ENCODE measurements around the gene CHST8.

The CHST8 gene

DNA sequence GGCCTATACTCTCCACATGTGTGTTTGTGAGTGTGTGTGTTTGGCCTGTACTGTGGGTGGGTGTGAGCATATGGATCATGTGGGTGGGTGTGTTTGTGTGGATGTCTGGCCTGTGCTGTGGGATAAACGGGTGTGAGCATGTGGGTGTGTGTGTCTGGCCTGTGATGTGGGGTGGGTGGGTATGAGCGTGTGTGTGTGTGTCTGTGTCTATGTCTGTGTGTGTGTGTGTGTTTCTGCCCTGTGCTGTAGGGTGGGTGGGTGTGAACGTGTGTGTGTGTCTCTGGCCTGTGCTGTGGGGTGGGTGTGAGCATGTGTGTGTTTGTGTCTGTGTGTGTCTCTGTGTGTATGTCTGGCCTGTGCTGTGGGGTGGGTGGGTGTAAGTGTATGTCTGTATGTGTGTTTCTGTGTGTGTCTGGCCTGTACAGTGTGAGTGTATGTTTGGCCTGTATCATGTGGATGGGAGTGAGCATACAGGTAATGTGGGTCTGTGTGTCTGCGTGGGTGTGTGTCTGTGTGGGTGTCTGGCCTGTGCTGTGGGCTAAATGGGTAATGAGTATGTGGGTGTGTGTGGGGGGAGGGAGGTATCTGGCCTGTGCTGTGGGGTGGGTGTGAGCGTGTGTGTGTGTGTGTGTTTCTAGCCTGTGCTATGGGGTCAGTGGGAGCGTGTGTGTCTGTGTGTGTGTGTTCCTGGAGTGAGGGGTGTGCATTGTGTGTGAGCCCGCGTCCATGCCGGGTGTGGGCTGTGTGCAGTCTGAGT, 154.2 kb downstream of the CHST8 start:
- no peak for TF ChIP-seq CTCF (conservative IDR thresholded peaks at IDR 0.05; ENCODE audit: low read depth, low read length)
- no peak for DNase-seq (ENCODE audit: low read depth)
- H3K4me3 ChIP-seq (ENCODE audit: low read depth, low read length) = no peak overlapping the region

- H3K4me3 ChIP-seq (ENCODE audit: low read depth, low read length) = no peak overlapping the region
- DNase-seq (ENCODE audit: low read depth) = no peak
- TF ChIP-seq CTCF (conservative IDR thresholded peaks at IDR 0.05; ENCODE audit: low read depth, low read length) = no peak
Measured at GRCh38 chr19:33777351-33777750, 155.6 kb downstream of the CHST8 start.

DNA sequence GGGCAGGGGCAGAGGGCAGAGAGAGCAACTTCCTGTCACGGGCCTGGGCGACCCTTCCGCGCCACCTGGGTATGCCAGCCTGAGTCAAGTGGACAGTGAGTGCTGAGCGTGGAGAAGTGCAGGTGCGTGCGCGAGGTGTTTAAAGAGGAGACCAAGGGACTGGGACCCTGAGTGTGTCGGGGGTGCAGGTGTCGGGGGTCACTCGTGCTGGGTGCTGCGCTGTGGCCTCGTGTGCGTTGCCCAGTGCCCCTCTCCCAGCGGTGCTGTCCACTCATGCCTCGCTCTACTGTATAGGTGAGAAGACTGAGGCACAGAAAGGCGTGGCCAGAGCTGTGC, 156.0 kb downstream of the CHST8 start:
- DNase-seq (ENCODE audit: low read depth) = no peak
- no peak for TF ChIP-seq CTCF (conservative IDR thresholded peaks at IDR 0.05; ENCODE audit: low read depth, low read length)
- H3K4me3 ChIP-seq (ENCODE audit: low read depth, low read length) = no peak overlapping the region

DNA sequence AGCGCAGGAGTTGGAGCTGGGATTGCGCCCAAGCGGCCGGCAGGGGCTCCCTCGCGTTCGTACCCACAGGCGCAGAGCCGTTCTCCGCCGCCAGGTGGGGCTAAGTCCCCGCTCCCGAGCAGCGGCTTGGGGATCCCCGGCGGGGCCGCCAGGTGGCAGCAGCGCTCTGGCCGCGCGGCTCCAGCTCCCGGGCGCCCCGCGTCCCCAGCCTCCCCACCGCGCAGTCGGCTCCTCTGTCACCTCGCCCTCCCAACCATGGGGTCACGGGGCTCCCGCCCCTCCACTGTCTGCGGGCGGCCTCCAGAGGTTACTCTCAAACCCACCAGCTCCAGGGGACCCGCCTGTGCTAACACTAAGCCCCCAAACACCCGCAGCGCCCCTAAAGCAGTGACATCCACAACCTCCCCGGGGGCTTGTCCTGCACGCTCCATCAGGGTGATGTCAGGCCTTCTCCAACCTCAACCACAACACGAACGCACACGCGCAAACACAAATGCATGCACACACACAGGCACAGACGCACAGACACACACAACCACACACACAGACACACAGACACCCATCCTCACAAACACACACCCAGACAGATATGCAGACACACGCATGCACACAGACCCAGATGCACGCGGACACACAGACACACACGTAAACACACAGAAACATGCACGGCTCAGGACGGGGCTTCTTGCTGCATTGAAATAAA, 156.5 kb downstream of the CHST8 start:
- DNase-seq (ENCODE audit: low read depth) = peak; percentile 78
- peak; percentile 91 for TF ChIP-seq CTCF (conservative IDR thresholded peaks at IDR 0.05; ENCODE audit: low read depth, low read length)
- peak overlapping the region; percentile 17 for H3K4me3 ChIP-seq (ENCODE audit: low read depth, low read length)

DNA sequence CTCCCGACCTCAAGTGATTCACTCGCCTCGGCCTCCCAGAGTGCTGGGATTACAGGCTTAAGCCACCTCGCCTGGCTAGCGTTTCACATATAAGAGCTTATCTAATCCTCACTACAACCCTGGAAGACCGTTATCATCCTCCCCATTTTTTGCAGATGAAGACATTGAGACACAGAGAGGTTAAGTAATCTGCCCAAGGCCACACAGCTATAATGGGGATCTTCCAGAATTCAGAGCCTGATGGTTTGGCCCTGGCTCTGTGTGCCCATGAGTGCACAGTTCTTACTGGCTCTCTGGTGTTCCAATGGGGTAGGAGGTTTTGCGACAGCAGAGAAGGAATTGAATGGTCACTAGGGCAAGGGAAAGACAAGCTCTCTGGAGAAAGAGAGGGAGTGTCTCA, 158.1 kb downstream of the CHST8 start:
- DNase-seq (ENCODE audit: low read depth) = no peak
- no peak for TF ChIP-seq CTCF (conservative IDR thresholded peaks at IDR 0.05; ENCODE audit: low read depth, low read length)
- no peak overlapping the region for H3K4me3 ChIP-seq (ENCODE audit: low read depth, low read length)

DNA sequence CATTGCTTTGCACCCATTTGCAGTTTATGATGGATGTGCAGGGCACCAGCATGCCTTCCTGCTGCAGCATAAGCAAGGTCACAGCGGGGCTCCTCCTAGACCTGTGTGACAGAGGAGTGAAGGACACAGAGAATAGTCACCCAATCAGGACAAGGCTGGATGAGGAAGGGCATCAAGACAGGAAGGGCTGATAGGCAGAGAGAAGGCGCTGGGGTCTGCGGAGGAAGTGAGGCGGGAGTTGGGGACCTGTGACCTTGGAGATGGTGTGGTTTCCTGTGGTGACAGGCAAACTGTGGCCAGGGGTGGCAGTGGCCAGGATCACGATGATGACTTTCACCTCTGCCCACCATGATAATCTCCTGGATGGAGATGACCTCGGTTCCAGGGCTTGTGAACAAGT, 158.5 kb downstream of the CHST8 start:
- DNase-seq (ENCODE audit: low read depth) = no peak
- no peak for TF ChIP-seq CTCF (conservative IDR thresholded peaks at IDR 0.05; ENCODE audit: low read depth, low read length)

GRCh38 chr19:33780746-33781145, 159.0 kb downstream of the CHST8 start:
- H3K4me3 ChIP-seq (ENCODE audit: low read depth, low read length) = no peak overlapping the region
- no peak for TF ChIP-seq CTCF (conservative IDR thresholded peaks at IDR 0.05; ENCODE audit: low read depth, low read length)
- DNase-seq (ENCODE audit: low read depth) = peak; percentile 18

More for the DNA sequence above, 158.5 kb downstream of the CHST8 start:
- no peak overlapping the region for H3K4me3 ChIP-seq (ENCODE audit: low read depth, low read length)
